SK-N-SH (cell line): ENCODE data around the gene LHFPL6.

Experiments used
- CTCF ChIP-seq: fragments of 200-600 bp; sonication (generic); IDR thresholded peaks from 2 replicates; pipeline ENCODE4 v1.6.1; 2017; ENCODE audit warnings: antibody characterized with exemption, mild to moderate bottlenecking, moderate library complexity
- EP300 ChIP-seq, 2 experiments: IDR thresholded peaks; 2 replicates each; pipeline versions ENCODE4 v1.4.0 to v1.6.1; 2012; ENCODE audit warnings: borderline replicate concordance in 1 of 2, low read depth in 1 of 2, low read length in 1 of 2
- EZH2phosphoT487 ChIP-seq: fragments of 200-600 bp; sonication (generic); IDR thresholded peaks from 2 replicates; pipeline ENCODE4 v1.6.1; 2017; ENCODE audit warnings: low read depth, mixed run types, mild to moderate bottlenecking, antibody characterized with exemption, moderate library complexity, borderline replicate concordance
- GABPA ChIP-seq: IDR thresholded peaks from 2 replicates; pipeline ENCODE4 v1.4.0; 2012; ENCODE audit warnings: low read depth, mild to moderate bottlenecking
- POLR2AphosphoS5 ChIP-seq: IDR thresholded peaks from 2 replicates; pipeline ENCODE4 v1.6.1; 2012; ENCODE audit warnings: low read depth, low read length
- RCOR1 ChIP-seq: fragments of 150-350 bp; IDR thresholded peaks from 2 replicates; pipeline ENCODE4 v1.6.1; 2017; ENCODE audit warnings: antibody characterized with exemption, low read length
- RFX5 ChIP-seq: IDR thresholded peaks from 2 replicates; pipeline ENCODE4 v1.6.1; 2012; ENCODE audit warnings: mild to moderate bottlenecking, improper control_type of control experiment, low read length
- TAF1 ChIP-seq: IDR thresholded peaks from 2 replicates; pipeline ENCODE4 v1.6.1; 2012; ENCODE audit warnings: low read depth, mild to moderate bottlenecking, low read length, moderate library complexity, borderline replicate concordance
- YY1 ChIP-seq: IDR thresholded peaks from 2 replicates; pipeline ENCODE4 v1.4.0; 2012; ENCODE audit warnings: low read depth, mild to moderate bottlenecking
- TF ChIP-seq, protein P1 (sequence below): IDR thresholded peaks from 2 replicates; pipeline ENCODE4 v1.6.1; 2012; ENCODE audit warnings: mild to moderate bottlenecking, low read depth, low read length, moderate library complexity

DNA sequence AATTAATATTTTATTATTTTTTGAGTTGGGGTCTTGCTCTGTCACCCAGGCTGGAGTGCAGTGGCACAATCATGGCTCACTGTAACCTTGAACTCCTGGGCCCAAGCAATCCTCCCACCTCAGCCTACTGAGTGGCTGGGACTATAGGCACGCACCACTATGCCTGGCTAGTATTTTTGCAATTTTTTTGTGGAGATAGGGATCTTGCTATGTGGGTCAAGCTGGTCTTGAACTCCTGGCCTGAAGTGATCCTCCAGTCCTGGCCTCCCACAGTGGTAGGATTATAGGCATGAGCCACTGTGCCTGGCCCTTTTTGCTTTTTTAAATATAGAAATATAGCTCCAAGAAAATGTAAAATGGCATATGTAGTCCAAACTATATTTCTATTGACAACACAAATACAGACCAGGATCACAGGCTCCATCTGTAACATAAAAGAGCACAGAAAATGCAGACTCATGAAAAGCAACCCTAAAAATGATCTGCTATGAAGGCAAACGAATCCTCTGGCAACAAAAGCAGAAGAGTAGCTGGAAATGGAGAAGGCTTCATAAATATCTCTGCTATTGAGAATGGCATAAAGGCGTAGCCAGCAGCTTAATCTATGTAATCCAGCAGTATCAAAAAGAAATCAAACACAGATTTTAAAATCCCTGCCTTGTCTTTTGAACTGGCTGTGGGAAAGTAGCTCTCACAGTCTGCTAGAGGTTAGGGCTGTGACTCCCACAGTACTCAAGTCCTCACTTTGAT, 200.6 kb downstream of the LHFPL6 start:
- TF ChIP-seq YY1 (no peak), RCOR1 (no peak), POLR2AphosphoS5 (no peak), EZH2phosphoT487 (no peak), EP300 (IDR thresholded peaks at IDR 0.05; ENCODE audit: borderline replicate concordance in 1 of 2, low read depth in 1 of 2, low read length in 1 of 2) (no peak), TAF1 (no peak), CTCF (no peak), RFX5 (no peak), GABPA (no peak)
- TF ChIP-seq, protein P1, sequence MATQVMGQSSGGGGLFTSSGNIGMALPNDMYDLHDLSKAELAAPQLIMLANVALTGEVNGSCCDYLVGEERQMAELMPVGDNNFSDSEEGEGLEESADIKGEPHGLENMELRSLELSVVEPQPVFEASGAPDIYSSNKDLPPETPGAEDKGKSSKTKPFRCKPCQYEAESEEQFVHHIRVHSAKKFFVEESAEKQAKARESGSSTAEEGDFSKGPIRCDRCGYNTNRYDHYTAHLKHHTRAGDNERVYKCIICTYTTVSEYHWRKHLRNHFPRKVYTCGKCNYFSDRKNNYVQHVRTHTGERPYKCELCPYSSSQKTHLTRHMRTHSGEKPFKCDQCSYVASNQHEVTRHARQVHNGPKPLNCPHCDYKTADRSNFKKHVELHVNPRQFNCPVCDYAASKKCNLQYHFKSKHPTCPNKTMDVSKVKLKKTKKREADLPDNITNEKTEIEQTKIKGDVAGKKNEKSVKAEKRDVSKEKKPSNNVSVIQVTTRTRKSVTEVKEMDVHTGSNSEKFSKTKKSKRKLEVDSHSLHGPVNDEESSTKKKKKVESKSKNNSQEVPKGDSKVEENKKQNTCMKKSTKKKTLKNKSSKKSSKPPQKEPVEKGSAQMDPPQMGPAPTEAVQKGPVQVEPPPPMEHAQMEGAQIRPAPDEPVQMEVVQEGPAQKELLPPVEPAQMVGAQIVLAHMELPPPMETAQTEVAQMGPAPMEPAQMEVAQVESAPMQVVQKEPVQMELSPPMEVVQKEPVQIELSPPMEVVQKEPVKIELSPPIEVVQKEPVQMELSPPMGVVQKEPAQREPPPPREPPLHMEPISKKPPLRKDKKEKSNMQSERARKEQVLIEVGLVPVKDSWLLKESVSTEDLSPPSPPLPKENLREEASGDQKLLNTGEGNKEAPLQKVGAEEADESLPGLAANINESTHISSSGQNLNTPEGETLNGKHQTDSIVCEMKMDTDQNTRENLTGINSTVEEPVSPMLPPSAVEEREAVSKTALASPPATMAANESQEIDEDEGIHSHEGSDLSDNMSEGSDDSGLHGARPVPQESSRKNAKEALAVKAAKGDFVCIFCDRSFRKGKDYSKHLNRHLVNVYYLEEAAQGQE = no peak
